Testis (tissue), 3 donors: Measurements from ENCODE around the gene UNK. TPM values are rescaled to one million over a fixed set of nuclear protein-coding genes. Genes with fewer than 3 reads are reported as not detected.

Experiments
- DNase-seq: peaks from one replicate; pipeline ENCODE4 v3.0.0-alpha.2; 2019
- H3K27ac ChIP-seq, 2 donors: fragments of 200-600 bp; sonication (generic); one replicate each; pipeline ENCODE4 v1.5.1; 2019
- H3K27me3 ChIP-seq: fragments of 200-600 bp; sonication (generic); one replicate; pipeline ENCODE4 v1.5.1; 2019
- H3K36me3 ChIP-seq: fragments of 200-600 bp; sonication (generic); one replicate; pipeline ENCODE4 v1.5.1; 2017; ENCODE audit warnings: low read depth; ENCODE audit errors: missing control alignments
- H3K4me1 ChIP-seq: fragments of 200-600 bp; sonication (generic); one replicate; pipeline ENCODE4 v1.5.1; 2019
- H3K4me3 ChIP-seq, 2 donors: fragments of 200-600 bp; sonication (generic); one replicate each; pipeline ENCODE4 v1.5.1; 2017 to 2019
- H3K9me3 ChIP-seq: fragments of 200-600 bp; sonication (generic); one replicate; pipeline ENCODE4 v1.5.1; 2017
- POLR2A ChIP-seq: fragments of 450-650 bp; IDR thresholded peaks from one replicate; pipeline ENCODE4 v1.6.1; 2017; ENCODE audit warnings: antibody characterized with exemption, mild to moderate bottlenecking, moderate library complexity
- WGBS, 2 donors: methylation state at CpG; one replicate each; pipeline ENCODE4 v1.1.5; 2018; 5-methylcytosine and 5-hydroxymethylcytosine counted together
- intact Hi-C: fragments of 100-400 bp; cut with DNase I; formaldehyde crosslinking; loops from one replicate; pipeline ENCODE4 v1.15.1; 2023; ENCODE audit warnings: low total_unique reads
- polyA plus RNA-seq: library from polyadenylated mRNA; stranded (reverse); fragments of 350-450 nt; fragmentation: Illumina TruSeq; extraction: RNeasy Lipid Tissue Mini Kit (QIAGEN cat#74804); gene quantifications from one replicate; pipeline ENCODE4 v1.2.3, GENCODE V29; 2014; ENCODE audit warnings: low read depth, low replicate concordance; ENCODE audit not compliant: insufficient read depth
- total RNA-seq, 2 donors: library from RNA; depleted of rRNA; stranded (reverse); fragments of >200 nt; gene quantifications; one replicate each; pipeline ENCODE4 v1.2.3, GENCODE V29; 2016
- TF ChIP-seq, protein P1 (sequence below), 3 experiments: fragments of 450-650 bp in 2 of 3; fragments of 200-600 bp in 1 of 3; sonication (generic) in 1 of 3; IDR thresholded peaks; one replicate each; pipeline ENCODE4 v1.5.1; 2016 to 2019; ENCODE audit warnings: antibody characterized with exemption in 3 of 3, mild to moderate bottlenecking in 2 of 3, moderate library complexity in 1 of 3

The UNK gene
- total and polyA plus RNA-seq, 3 donors from 2014 or later, result 57.2 to 76.0 (median 66.7) TPM

DNA sequence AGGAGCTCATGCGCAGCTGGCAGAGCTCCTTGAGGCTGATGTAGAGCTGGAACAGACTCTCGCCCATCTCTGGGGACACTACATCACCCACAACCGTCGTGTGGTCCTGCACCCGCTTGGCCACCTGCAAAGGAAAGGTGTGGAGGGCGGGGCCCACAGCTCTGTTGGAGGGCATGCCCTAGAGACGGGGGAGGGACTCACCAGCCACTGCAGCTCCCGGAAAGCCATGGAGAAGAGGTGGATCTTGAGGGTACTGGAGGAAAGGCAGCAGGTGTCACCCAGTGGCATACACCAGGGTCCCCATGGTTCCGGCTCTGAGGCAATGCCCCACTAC lies 51.0 kb downstream of the UNK start:
- 83 to 90% methylated on average over 1 to 9 of the region's 9 CpGs for WGBS, 2 donors
- TF ChIP-seq, protein P1, sequence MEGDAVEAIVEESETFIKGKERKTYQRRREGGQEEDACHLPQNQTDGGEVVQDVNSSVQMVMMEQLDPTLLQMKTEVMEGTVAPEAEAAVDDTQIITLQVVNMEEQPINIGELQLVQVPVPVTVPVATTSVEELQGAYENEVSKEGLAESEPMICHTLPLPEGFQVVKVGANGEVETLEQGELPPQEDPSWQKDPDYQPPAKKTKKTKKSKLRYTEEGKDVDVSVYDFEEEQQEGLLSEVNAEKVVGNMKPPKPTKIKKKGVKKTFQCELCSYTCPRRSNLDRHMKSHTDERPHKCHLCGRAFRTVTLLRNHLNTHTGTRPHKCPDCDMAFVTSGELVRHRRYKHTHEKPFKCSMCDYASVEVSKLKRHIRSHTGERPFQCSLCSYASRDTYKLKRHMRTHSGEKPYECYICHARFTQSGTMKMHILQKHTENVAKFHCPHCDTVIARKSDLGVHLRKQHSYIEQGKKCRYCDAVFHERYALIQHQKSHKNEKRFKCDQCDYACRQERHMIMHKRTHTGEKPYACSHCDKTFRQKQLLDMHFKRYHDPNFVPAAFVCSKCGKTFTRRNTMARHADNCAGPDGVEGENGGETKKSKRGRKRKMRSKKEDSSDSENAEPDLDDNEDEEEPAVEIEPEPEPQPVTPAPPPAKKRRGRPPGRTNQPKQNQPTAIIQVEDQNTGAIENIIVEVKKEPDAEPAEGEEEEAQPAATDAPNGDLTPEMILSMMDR (IDR thresholded peaks at IDR 0.05), result no peak
- no peak for TF ChIP-seq POLR2A
- DNase-seq, result no peak
- no peak overlapping the region for H3K27ac ChIP-seq
- intact Hi-C loops, result no loop called here
- no peaks in the 10 kb centered on the region for H3K36me3 ChIP-seq
- no peaks in the 10 kb centered on the region for H3K27me3 ChIP-seq
- no peaks in the 10 kb centered on the region for H3K9me3 ChIP-seq
- peaks cover 3% of the 10 kb centered on the region for H3K4me1 ChIP-seq
- no peak overlapping the region for H3K4me3 ChIP-seq

GRCh38 chr17:75836605-75837004 lies 52.0 kb downstream of the UNK start:
- Histone ChIP-seq H3K27me3 (no peaks in the 10 kb centered on the region), H3K36me3 (no peaks in the 10 kb centered on the region), H3K4me3 (no peak overlapping the region), H3K9me3 (no peaks in the 10 kb centered on the region), H3K27ac (no peak overlapping the region), H3K4me1 (peaks cover 3% of the 10 kb centered on the region)
- WGBS, 2 donors, result 88 to 92% methylated on average over 8 to 9 of the region's 9 CpGs
- DNase-seq, result no peak
- TF ChIP-seq, protein P1 (IDR thresholded peaks at IDR 0.05), result no peak
- TF ChIP-seq POLR2A, result no peak
- intact Hi-C loops, result no loop called here

GRCh38 chr17:75837899-75838298 lies 53.3 kb downstream of the UNK start:
- peak; percentile 29 for DNase-seq
- H3K4me3 ChIP-seq, result no peak overlapping the region
- H3K9me3 ChIP-seq, result no peaks in the 10 kb centered on the region
- no peaks in the 10 kb centered on the region for H3K27me3 ChIP-seq
- WGBS, 2 donors, result 53 to 72% methylated on average over 6 to 7 of the region's 7 CpGs
- intact Hi-C loops, result no loop called here
- H3K4me1 ChIP-seq, result peaks cover 3% of the 10 kb centered on the region
- no peak overlapping the region for H3K27ac ChIP-seq
- TF ChIP-seq POLR2A, result no peak
- TF ChIP-seq, protein P1 (IDR thresholded peaks at IDR 0.05), result no peak
- no peaks in the 10 kb centered on the region for H3K36me3 ChIP-seq

GRCh38 chr17:75838410-75838809 lies 53.8 kb downstream of the UNK start:
- peaks cover 3% of the 10 kb centered on the region for H3K4me1 ChIP-seq
- H3K27ac ChIP-seq, result no peak overlapping the region
- no peak for DNase-seq
- intact Hi-C loops, result no loop called here
- no peaks in the 10 kb centered on the region for H3K27me3 ChIP-seq
- 86 to 87% methylated on average over 12 to 15 of the region's 15 CpGs for WGBS, 2 donors
- no peaks in the 10 kb centered on the region for H3K9me3 ChIP-seq
- no peaks in the 10 kb centered on the region for H3K36me3 ChIP-seq
- H3K4me3 ChIP-seq, result no peak overlapping the region
- TF ChIP-seq POLR2A, result no peak
- TF ChIP-seq, protein P1 (IDR thresholded peaks at IDR 0.05), result no peak

GRCh38 chr17:75839942-75840798 lies 55.6 kb downstream of the UNK start:
- Histone ChIP-seq H3K4me3 (no peak overlapping the region), H3K4me1 (peaks cover 11% of the 10 kb centered on the region), H3K27ac (no peak overlapping the region), H3K9me3 (no peaks in the 10 kb centered on the region), H3K36me3 (no peaks in the 10 kb centered on the region), H3K27me3 (no peaks in the 10 kb centered on the region)
- intact Hi-C loops, result loop anchor here (10.0 kb wide), 1 partner anchor 65 kb away; a partner anchor contains a TSS
- no peak for DNase-seq
- TF ChIP-seq POLR2A, result no peak
- TF ChIP-seq, protein P1 (IDR thresholded peaks at IDR 0.05), result no peak
- 93 to 96% methylated on average over 20 to 32 of the region's 36 CpGs for WGBS, 2 donors
